GM10248 (cell line): Measurements from ENCODE around the gene PROC.

Experiments
- CTCF ChIA-PET: fragments of 300-600 bp; sonication (Branson Sonifier 250); formaldehyde crosslinking; extraction: SDS; loops from one replicate; lab custom pipeline; 2021; ENCODE audit warnings: antibody characterized with exemption; lab: Yijun Ruan, JAX
- POLR2A ChIA-PET: fragments of 350-650 bp; sonication (Branson Sonifier 250); formaldehyde crosslinking; extraction: SDS; loops from one replicate; lab custom pipeline; 2020; ENCODE audit warnings: antibody characterized with exemption; lab: Yijun Ruan, JAX
- DNase-seq: peaks from one replicate; pipeline ENCODE4 v3.0.0; 2012; ENCODE audit errors: extremely low spot score
- TF ChIP-seq, protein P1 (sequence below): IDR thresholded peaks from 2 replicates; pipeline ENCODE4 v1.5.1; 2012; ENCODE audit warnings: mild to moderate bottlenecking, low read depth; ENCODE audit errors: extremely low read depth, missing control alignments, control extremely low read depth

PROC gene

DNA sequence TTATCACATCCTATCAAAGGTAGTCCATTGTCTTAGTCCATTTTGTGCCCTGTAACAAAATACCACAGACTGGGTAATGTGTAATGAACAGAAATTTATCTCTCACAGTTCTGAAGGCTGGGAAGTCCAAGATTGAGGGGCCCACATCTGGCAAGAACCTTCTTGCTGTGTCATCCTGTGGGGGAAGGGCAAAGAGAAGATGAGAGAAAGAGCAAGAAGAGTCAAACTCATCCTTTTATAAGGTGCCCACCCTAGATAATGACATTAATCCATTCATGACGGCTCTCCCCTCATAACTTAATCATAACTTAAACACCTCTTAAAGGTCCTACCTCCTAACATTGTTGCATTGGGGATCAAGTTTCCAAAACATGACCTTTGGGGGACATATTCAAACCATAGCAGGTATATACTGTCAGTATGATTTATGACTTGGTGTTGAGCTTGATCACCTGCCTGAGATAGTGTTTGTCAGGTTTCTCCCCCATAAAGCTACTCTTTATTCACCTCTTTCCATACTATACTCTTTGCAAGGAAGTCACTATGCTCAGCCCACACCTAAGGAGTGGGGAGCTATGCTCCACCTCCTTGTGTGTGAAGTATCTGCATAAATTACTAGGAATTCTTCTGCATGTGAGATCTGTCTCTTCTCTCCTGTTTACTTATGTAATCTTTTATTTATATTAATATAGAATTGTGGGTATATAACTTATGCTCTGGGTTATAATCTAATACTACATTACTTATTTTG lies 25.2 kb upstream of the PROC start:
- TF ChIP-seq, protein P1, sequence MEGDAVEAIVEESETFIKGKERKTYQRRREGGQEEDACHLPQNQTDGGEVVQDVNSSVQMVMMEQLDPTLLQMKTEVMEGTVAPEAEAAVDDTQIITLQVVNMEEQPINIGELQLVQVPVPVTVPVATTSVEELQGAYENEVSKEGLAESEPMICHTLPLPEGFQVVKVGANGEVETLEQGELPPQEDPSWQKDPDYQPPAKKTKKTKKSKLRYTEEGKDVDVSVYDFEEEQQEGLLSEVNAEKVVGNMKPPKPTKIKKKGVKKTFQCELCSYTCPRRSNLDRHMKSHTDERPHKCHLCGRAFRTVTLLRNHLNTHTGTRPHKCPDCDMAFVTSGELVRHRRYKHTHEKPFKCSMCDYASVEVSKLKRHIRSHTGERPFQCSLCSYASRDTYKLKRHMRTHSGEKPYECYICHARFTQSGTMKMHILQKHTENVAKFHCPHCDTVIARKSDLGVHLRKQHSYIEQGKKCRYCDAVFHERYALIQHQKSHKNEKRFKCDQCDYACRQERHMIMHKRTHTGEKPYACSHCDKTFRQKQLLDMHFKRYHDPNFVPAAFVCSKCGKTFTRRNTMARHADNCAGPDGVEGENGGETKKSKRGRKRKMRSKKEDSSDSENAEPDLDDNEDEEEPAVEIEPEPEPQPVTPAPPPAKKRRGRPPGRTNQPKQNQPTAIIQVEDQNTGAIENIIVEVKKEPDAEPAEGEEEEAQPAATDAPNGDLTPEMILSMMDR = no peak
- POLR2A ChIA-PET = interaction anchor here (0.7 kb wide), 1 partner anchor 246 kb away, joined by 3 read pairs; no protein-coding TSS in a partner anchor
- CTCF ChIA-PET = interaction anchor here (1.0 to 2.8 kb wide), 4 partner anchors 9 to 86 kb away, joined by 3 to 12 read pairs (median 6); no protein-coding TSS in a partner anchor
- DNase-seq = no peak

DNA sequence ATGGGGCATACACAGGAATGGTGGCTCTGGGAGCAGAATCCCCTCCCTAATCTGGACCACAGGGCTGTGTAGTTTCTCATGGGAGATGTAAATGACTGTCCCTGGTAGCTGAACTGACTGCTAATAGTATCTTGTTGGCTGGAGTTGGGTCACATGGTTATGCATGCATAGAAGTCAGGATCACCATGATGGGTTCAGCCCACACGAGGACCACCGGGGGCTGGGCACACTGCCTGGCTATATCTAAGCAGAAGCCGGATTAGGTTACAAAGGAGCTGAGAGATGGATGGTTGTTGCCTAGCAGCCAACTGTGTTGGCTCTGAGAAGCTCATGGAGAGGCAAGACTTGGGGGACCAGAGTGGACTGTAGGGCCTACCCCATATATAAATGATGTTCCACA lies 23.7 kb upstream of the PROC start:
- POLR2A ChIA-PET = no interaction called here
- DNase-seq = no peak
- TF ChIP-seq, protein P1 = no peak
- CTCF ChIA-PET = interaction anchor here (0.8 to 2.8 kb wide), 4 partner anchors 9 to 85 kb away, joined by 3 to 12 read pairs (median 6); no protein-coding TSS in a partner anchor

DNA sequence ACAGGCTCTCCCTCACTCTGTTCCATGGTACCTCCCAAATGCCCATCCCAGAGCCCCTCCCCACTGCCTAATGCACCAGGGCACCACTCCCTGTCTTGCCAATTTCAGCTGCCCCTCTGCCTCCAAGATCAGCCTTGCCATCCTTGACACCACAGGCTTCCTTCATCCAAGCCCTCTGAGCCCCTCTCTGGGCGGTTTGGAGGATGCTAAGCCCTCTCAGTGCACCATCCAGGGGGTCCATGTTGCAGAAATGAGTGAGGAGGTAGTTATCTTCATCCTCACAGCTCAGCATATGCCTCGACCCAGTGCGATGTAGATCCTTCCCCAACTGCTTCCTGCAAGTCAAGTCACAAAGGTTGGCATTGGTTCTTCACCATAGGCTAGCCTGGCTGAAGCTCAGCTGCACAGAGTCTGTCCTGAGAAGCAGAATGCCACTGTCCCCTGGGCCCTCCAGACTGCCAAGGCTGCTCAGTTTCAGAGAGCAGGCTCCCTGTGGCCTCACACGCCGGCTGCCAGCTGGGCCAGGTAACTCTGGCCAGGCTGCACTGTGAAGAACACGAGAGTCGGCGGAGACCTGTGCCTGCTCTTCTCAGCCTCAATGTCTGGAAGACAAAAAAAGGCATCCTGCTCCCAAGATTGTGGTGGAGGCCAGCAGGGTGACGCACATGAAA lies 20.5 kb upstream of the PROC start:
- POLR2A ChIA-PET = interaction anchor here (1.2 kb wide), 1 partner anchor 9 kb away, joined by 3 read pairs; no protein-coding TSS in a partner anchor
- DNase-seq = no peak
- CTCF ChIA-PET = no interaction called here
- TF ChIP-seq, protein P1 = no peak

DNA sequence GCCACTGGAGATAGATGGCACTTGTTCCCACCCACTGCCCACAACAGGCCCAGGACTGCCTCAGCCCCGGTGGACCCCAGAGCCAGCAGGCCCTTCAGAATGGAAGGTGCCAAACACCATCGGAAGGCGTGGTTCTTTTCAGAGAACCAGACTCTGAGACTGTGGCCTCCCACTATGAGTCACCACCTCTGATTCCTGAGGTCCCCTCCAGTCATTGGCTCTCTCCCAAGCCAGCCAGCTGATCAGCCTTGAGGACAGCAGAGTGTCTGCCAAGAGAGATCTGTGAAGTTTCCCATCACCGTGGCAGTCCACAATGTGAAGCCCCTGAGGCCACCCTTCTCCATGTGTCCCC lies 20.0 kb upstream of the PROC start:
- TF ChIP-seq, protein P1 = no peak
- ChIA-PET CTCF (interaction anchor here (1.2 to 1.5 kb wide), 2 partner anchors 18 to 81 kb away, joined by 6 to 7 read pairs; no protein-coding TSS in a partner anchor), POLR2A (interaction anchor here (1.2 kb wide), 1 partner anchor 9 kb away, joined by 3 read pairs; no protein-coding TSS in a partner anchor)
- DNase-seq = peak; percentile 61

DNA sequence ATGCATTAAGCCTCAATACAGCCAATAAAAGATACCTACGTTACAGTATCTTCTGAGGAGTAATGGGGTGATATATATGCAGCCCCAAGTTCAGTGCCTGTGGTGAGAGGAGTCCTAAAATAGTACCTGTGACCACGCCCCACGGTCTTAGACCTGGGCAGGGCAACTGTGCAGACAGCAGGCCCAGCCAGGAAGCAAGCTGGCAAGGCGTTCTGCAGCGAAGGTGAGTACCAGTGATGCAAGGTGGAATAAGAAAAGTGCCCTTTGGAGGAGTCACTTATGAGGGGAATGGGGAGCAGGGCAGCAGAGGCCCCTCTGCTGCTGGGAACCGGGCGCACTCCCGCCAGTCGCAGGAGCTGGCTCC lies 17.7 kb upstream of the PROC start:
- TF ChIP-seq, protein P1 = no peak
- ChIA-PET POLR2A (no interaction called here), CTCF (interaction anchor here (1.5 kb wide), 1 partner anchor 16 kb away, joined by 3 read pairs; no protein-coding TSS in a partner anchor)
- DNase-seq = no peak
